GM12878 (cell line): ENCODE data around the gene YTHDF1. TPM values are rescaled to one million over a fixed set of nuclear protein-coding genes. Genes with fewer than 3 reads are reported as not detected.

ENCODE experiments used
- ATAC-seq: fragments of 200-7000 bp; cut with Tn5 transposase; 3 replicates; pipeline ENCODE4 v1.9.1; 2020; ENCODE audit warnings: mild to moderate bottlenecking, moderate library complexity
- BruUV-seq: library from RNA; stranded (reverse); fragments of 400-500 nt; replicated peaks from 2 replicates; lab custom pipeline; 2021; lab: Mats Ljungman, UMichigan
- CTCF ChIA-PET: fragments of 300-600 bp; sonication (Branson Sonifier 250); formaldehyde crosslinking; extraction: SDS; loops from one replicate; lab custom pipeline; 2021; ENCODE audit warnings: inconsistent platforms; lab: Yijun Ruan, JAX
- POLR2A ChIA-PET: fragments of 350-600 bp; formaldehyde crosslinking; extraction: SDS; loops from one replicate; lab custom pipeline; 2021; ENCODE audit warnings: inconsistent platforms; lab: Charles Lee
- RAD21 ChIA-PET: fragments of 300-600 bp; sonication (Branson Sonifier 250); formaldehyde crosslinking; loops from one replicate; lab custom pipeline; 2023; ENCODE audit warnings: antibody characterized with exemption; ENCODE audit not compliant: unreplicated experiment; lab: Charles Lee
- SMC1A ChIA-PET: fragments of 300-600 bp; sonication (Branson Sonifier 250); formaldehyde crosslinking; loops from one replicate; lab custom pipeline; 2023; ENCODE audit not compliant: unreplicated experiment, uncharacterized antibody; lab: Charles Lee
- DNase-seq: peaks from one replicate; pipeline ENCODE4 v3.0.0-alpha.2; 2011; ENCODE audit warnings: low read depth, low spot score
- FAIRE-seq: peaks from 3 replicates; lab custom pipeline; 2011; peaks lifted over from hg19 to GRCh38; lab: Jason Lieb, UNC
- H2AFZ ChIP-seq: 2 replicates; pipeline ENCODE4 v1.6.0; 2011; ENCODE audit warnings: low read depth, low read length, control low read depth; ENCODE audit not compliant: control insufficient read depth
- H3K27ac ChIP-seq: 2 replicates; pipeline ENCODE4 v1.5.1; 2011; ENCODE audit warnings: control low read depth; ENCODE audit not compliant: control insufficient read depth, insufficient read depth
- H3K27me3 ChIP-seq, 2 experiments: replicated peaks in 1 of 2; 2 replicates each; pipeline versions ENCODE4 v1.6.0 to v1.6.1; 2011; ENCODE audit warnings: low read length in 1 of 2; ENCODE audit not compliant: control insufficient read depth in 2 of 2, insufficient read depth in 2 of 2
- H3K36me3 ChIP-seq, 2 experiments: 2 replicates each; pipeline ENCODE4 v1.5.1; 2011; ENCODE audit warnings: low read length in 1 of 2; ENCODE audit not compliant: control insufficient read depth in 2 of 2, insufficient read depth in 2 of 2
- H3K4me1 ChIP-seq: 2 replicates; pipeline ENCODE4 v1.6.1; 2011; ENCODE audit warnings: mild to moderate bottlenecking, low read length, moderate library complexity, mixed read lengths; ENCODE audit not compliant: control insufficient read depth, insufficient read depth
- H3K4me2 ChIP-seq: 2 replicates; pipeline ENCODE4 v1.6.0; 2011; ENCODE audit warnings: control low read depth; ENCODE audit not compliant: control insufficient read depth, insufficient read depth
- H3K4me3 ChIP-seq: fragments of 200-600 bp; sonication (generic); 2 replicates; pipeline ENCODE4 v1.5.1; 2016
- H3K79me2 ChIP-seq: 2 replicates; pipeline ENCODE4 v1.6.0; 2011; ENCODE audit warnings: low read length; ENCODE audit not compliant: control insufficient read depth, insufficient read depth
- H3K9ac ChIP-seq: 2 replicates; pipeline ENCODE4 v1.8.0; 2011; ENCODE audit warnings: low read length, control low read depth, mixed read lengths; ENCODE audit not compliant: control insufficient read depth, insufficient read depth
- H3K9me3 ChIP-seq: replicated peaks from 3 replicates; pipeline ENCODE4 v1.5.1; 2011; ENCODE audit warnings: mild to moderate bottlenecking, low read length; ENCODE audit not compliant: control insufficient read depth, insufficient read depth
- H4K20me1 ChIP-seq: 2 replicates; pipeline ENCODE4 v1.6.0; 2011; ENCODE audit not compliant: control insufficient read depth, insufficient read depth
- BRCA1 ChIP-seq: IDR thresholded peaks from 2 replicates; pipeline ENCODE4 v1.6.1; 2011; ENCODE audit warnings: low read depth, low read length, improper control_type of control experiment
- CEBPB ChIP-seq, 2 experiments: fragments of 150-350 bp in 1 of 2; IDR thresholded peaks; 2 replicates each; pipeline ENCODE4 v1.6.1; 2012 to 2014; ENCODE audit warnings: low read depth in 2 of 2, low read length in 2 of 2, borderline replicate concordance in 1 of 2, inconsistent platforms in 1 of 2
- EZH2 ChIP-seq: IDR thresholded peaks from 2 replicates; pipeline ENCODE4 v1.6.1; 2012; ENCODE audit warnings: low read depth, mild to moderate bottlenecking, control low read depth, inconsistent platforms, low read length, borderline replicate concordance; ENCODE audit not compliant: control insufficient read depth
- KDM1A ChIP-seq: fragments of 200-600 bp; sonication (generic); IDR thresholded peaks from 2 replicates; pipeline ENCODE4 v1.6.1; 2016; ENCODE audit warnings: borderline replicate concordance
- LARP7 ChIP-seq: fragments of 450-650 bp; IDR thresholded peaks from 2 replicates; pipeline ENCODE4 v1.6.1; 2017; ENCODE audit warnings: mild to moderate bottlenecking
- MEF2A ChIP-seq: IDR thresholded peaks from 2 replicates; pipeline ENCODE4 v1.6.1; 2011; ENCODE audit warnings: low read depth, mild to moderate bottlenecking, low read length, moderate library complexity; ENCODE audit not compliant: insufficient read depth
- MEF2B ChIP-seq: fragments of 450-650 bp; IDR thresholded peaks from 2 replicates; pipeline ENCODE4 v1.6.1; 2018; ENCODE audit warnings: mild to moderate bottlenecking, moderate library complexity; ENCODE audit not compliant: partially characterized antibody, poor library complexity, severe bottlenecking
- PAX5 ChIP-seq: IDR thresholded peaks from 2 replicates; pipeline ENCODE4 v1.6.1; 2011; ENCODE audit warnings: low read depth, low read length, borderline replicate concordance
- RB1 ChIP-seq: fragments of 450-650 bp; formaldehyde crosslinking; IDR thresholded peaks from 2 replicates; pipeline ENCODE4 v1.6.1; 2017; ENCODE audit warnings: mild to moderate bottlenecking, borderline replicate concordance
- RBBP5 ChIP-seq: fragments of 200-600 bp; sonication (generic); conservative IDR thresholded peaks from 2 replicates; pipeline ENCODE4 v1.6.1; 2016
- RELA ChIP-seq: fragments of 450-650 bp; IDR thresholded peaks from 2 replicates; pipeline ENCODE4 v1.8.0; 2014; ENCODE audit warnings: borderline replicate concordance; ENCODE audit not compliant: partially characterized antibody
- RELB ChIP-seq: fragments of 450-650 bp; IDR thresholded peaks from 2 replicates; pipeline ENCODE4 v1.6.1; 2017; ENCODE audit warnings: low read depth, mild to moderate bottlenecking, moderate library complexity
- SREBF2 ChIP-seq: IDR thresholded peaks from 2 replicates; pipeline ENCODE4 v1.6.1; 2012; ENCODE audit warnings: mild to moderate bottlenecking, low read length
- WGBS: methylation state at CpG from one replicate; pipeline ENCODE4 v1.1.6; 2016; ENCODE audit warnings: low lambda C conversion rate; ENCODE audit not compliant: insufficient replicate concordance, insufficient coverage; ENCODE audit errors: missing lambda C conversion rate; 5-methylcytosine and 5-hydroxymethylcytosine counted together
- in situ Hi-C: fragments of 300-500 bp; cut with MboI; formaldehyde crosslinking; loops from 9 replicates; pipeline ENCODE4 v1.14.3; 2018; ENCODE audit warnings: mixed read lengths
- intact Hi-C: fragments of 100-400 bp; cut with micrococcal nuclease; formaldehyde crosslinking; loops from one replicate; pipeline ENCODE4 v1.14.2; 2022; ENCODE audit not compliant: unreplicated experiment
- polyA plus RNA-seq, 11 experiments: library from polyadenylated mRNA; depleted of rRNA in 4 of 11; unstranded in 6 of 11; stranded (reverse) in 5 of 11; fragments of >200 nt; fragmentation: Nextera tagmentation in 4 of 11; fragmentation: Illumina TruSeq in 1 of 11; extraction: Ambion mirVana in 4 of 11; extraction: Trizol in 1 of 11; gene quantifications; 1 replicate in 1 of 11; 2 replicates in 10 of 11; pipeline versions ENCODE4 v1.2.1 to v1.2.3, GENCODE V29; 2011 to 2016; ENCODE audit warnings: inconsistent platforms in 2 of 11, missing spikeins in 2 of 11, low read depth in 1 of 11
- total RNA-seq, 4 experiments: library from RNA; depleted of rRNA in 3 of 4; stranded (reverse); fragments of >200 nt in 3 of 4; fragmentation: Illumina TruSeq in 1 of 4; extraction: Trizol in 1 of 4; gene quantifications; 2 replicates each; pipeline versions ENCODE4 v1.2.1 to v1.2.3, GENCODE V29; 2013 to 2021

The YTHDF1 gene
- total and polyA plus RNA-seq, 10 of the 15 experiments (the other 5 are each of a cell fraction or from before 2014, with no cell fraction given), result 4.6 to 37.8 (median 20.5) TPM

DNA sequence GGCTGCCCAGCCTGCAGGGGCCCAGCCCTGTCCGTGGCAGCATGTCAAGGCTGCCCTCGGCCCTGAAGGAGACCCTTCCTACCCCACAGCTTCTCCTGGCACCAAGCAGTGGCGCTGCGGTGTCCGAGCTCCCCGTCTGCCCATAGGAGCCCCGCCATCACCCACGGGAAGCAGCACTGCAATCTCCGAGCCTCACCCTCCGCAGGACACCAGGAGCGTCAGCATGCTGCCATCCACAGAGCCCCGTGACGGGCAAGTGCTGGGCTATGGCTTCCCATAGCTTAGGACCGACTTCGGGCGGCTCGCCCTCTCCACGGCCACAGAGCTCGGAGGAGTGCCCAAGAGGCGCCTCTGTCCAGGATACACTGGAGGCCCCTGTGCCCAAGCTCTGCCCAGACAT, 25.1 kb downstream of the YTHDF1 start:
- ChIA-PET CTCF (no interaction called here), SMC1A (no interaction called here), POLR2A (no interaction called here), RAD21 (no interaction called here)
- no peaks in the 10 kb centered on the region; the same call in 1 of the 2 replicates for H4K20me1 ChIP-seq
- 83% methylated on average over 16 of the region's 20 CpGs for WGBS
- in situ Hi-C loops (no loop called here), intact Hi-C loops (no loop called here)
- BruUV-seq, result no TSS peak
- H3K9me3 ChIP-seq, result no peaks in the 10 kb centered on the region
- H3K79me2 ChIP-seq, result no peaks in the 10 kb centered on the region
- H2AFZ ChIP-seq, result no peak overlapping the region
- no peak overlapping the region for H3K4me3 ChIP-seq
- no peak for FAIRE-seq
- ATAC-seq, result no peak
- H3K4me1 ChIP-seq, result no peaks in the 10 kb centered on the region
- DNase-seq, result no peak
- H3K36me3 ChIP-seq, result peaks cover 0 to 3% of the 10 kb centered on the region in 2 experiments; a peak in 3 of 4 replicates
- H3K27ac ChIP-seq, result no peak overlapping the region
- TF ChIP-seq RELB (no peak), RB1 (no peak), SREBF2 (no peak), MEF2B (no peak)
- no peaks in the 10 kb centered on the region for H3K27me3 ChIP-seq
- no peak overlapping the region for H3K9ac ChIP-seq
- H3K4me2 ChIP-seq, result no peak overlapping the region

DNA sequence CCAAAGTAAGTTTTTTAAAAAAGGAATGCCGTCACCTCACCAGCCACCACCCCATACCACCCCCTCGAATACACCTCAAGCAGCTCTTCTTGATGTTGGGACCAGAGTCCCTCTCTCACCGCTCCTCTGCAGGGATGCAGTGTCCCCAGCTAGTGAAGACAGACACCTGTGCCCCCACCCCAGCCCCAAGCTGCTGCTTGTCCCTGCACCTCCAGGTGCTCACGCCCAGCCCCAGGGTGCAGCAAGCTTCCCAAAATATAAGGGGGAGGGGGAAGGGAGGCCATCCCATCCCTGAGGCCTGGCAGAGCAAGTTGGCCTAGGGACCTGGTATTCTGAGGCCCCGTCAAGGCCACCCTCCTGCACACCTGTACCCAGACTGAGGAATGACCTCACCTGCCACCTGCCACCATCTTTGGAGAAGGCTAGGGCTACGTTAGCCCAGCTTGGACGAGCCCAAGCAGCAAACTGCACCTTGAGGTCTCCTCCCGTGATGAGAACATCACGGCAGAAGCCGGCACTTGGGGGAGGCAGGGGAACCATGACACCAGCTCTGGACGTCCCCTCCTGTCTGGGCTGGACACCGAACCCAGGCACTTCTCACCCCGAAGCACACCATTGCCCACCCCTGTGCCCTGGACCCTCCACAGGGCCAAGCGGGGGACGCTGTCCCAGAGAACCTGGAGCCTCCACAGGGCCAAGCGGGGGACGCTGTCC, 25.9 kb downstream of the YTHDF1 start:
- H3K36me3 ChIP-seq, result peaks cover 0 to under 1% of the 10 kb centered on the region in 2 experiments; a peak in 2 of 4 replicates
- in situ Hi-C loops, result no loop called here
- no peak overlapping the region for H2AFZ ChIP-seq
- no TSS peak for BruUV-seq
- CTCF ChIA-PET, result no interaction called here
- no peak overlapping the region for H3K4me2 ChIP-seq
- H3K27me3 ChIP-seq, result no peaks in the 10 kb centered on the region
- SMC1A ChIA-PET, result no interaction called here
- no peak for ATAC-seq
- 54% methylated on average over 17 of the region's 17 CpGs for WGBS
- RAD21 ChIA-PET, result no interaction called here
- no peak overlapping the region for H3K4me3 ChIP-seq
- no peak for FAIRE-seq
- no peaks in the 10 kb centered on the region for H3K4me1 ChIP-seq
- DNase-seq, result no peak
- no peaks in the 10 kb centered on the region for H3K79me2 ChIP-seq
- H3K9ac ChIP-seq, result no peak overlapping the region
- POLR2A ChIA-PET, result no interaction called here
- H3K27ac ChIP-seq, result no peak overlapping the region
- H4K20me1 ChIP-seq, result no peaks in the 10 kb centered on the region
- intact Hi-C loops, result no loop called here
- no peaks in the 10 kb centered on the region for H3K9me3 ChIP-seq
- TF ChIP-seq RELA (no peak), RBBP5 (no peak), BRCA1 (no peak), PAX5 (no peak), KDM1A (no peak), CEBPB (IDR thresholded peaks at IDR 0.05; ENCODE audit: borderline replicate concordance in 1 of 2, low read depth in 2 of 2, low read length in 2 of 2) (no peak), MEF2A (no peak), EZH2 (no peak), LARP7 (no peak)
